Right lobe of liver (tissue), 6 donors: Measurements from ENCODE around the gene AGL. TPM values are rescaled to one million over a fixed set of nuclear protein-coding genes. Genes with fewer than 3 reads are reported as not detected.

Experiments used
- ATAC-seq, 4 donors: fragments of 200-7000 bp; cut with Tn5 transposase; one replicate each; pipeline ENCODE4 v1.9.1; 2020; ENCODE audit warnings: mild to moderate bottlenecking in 4 of 4, moderate library complexity in 4 of 4
- DNase-seq, 3 donors: peaks; one replicate each; pipeline ENCODE4 v3.0.0-alpha.2; 2020
- H3K27ac ChIP-seq, 3 donors: fragments of 200-600 bp; one replicate each; pipeline ENCODE4 v1.8.0; 2022
- H3K27me3 ChIP-seq, 2 donors: fragments of 200-600 bp; one replicate each; pipeline ENCODE4 v1.8.0; 2022
- H3K36me3 ChIP-seq, 4 donors: fragments of 200-600 bp; sonication (generic) in 1 of 4; one replicate each; pipeline versions ENCODE4 v1.5.1 to v1.8.0; 2017 to 2022; ENCODE audit warnings: control low read depth in 1 of 4
- H3K4me1 ChIP-seq, 4 donors: fragments of 200-600 bp; sonication (generic) in 1 of 4; one replicate each; pipeline versions ENCODE4 v1.5.1 to v1.8.0; 2017 to 2022; ENCODE audit warnings: control low read depth in 1 of 4
- H3K4me3 ChIP-seq, 3 donors: fragments of 200-600 bp; one replicate each; pipeline ENCODE4 v1.8.0; 2022
- H3K9me3 ChIP-seq, 4 donors: fragments of 200-600 bp; sonication (generic) in 1 of 4; one replicate each; pipeline versions ENCODE4 v1.5.1 to v1.8.0; 2017 to 2022; ENCODE audit warnings: control low read depth in 1 of 4
- CTCF ChIP-seq, 4 donors: fragments of 200-600 bp in 3 of 4; fragments of 450-650 bp in 1 of 4; IDR thresholded peaks; one replicate each; pipeline versions ENCODE4 v1.5.1 to v1.8.0; 2016 to 2022; ENCODE audit warnings: antibody characterized with exemption in 4 of 4, mild to moderate bottlenecking in 2 of 4
- POLR2A ChIP-seq: fragments of 450-650 bp; IDR thresholded peaks from one replicate; pipeline ENCODE4 v1.6.1; 2017; ENCODE audit warnings: antibody characterized with exemption, mild to moderate bottlenecking
- WGBS: methylation state at CpG from one replicate; pipeline ENCODE4 v1.1.6; 2018; ENCODE audit warnings: low coverage, low lambda C conversion rate; ENCODE audit not compliant: insufficient coverage; ENCODE audit errors: missing lambda C conversion rate; 5-methylcytosine and 5-hydroxymethylcytosine counted together
- intact Hi-C, 2 donors: fragments of 100-400 bp; cut with DNase I; formaldehyde crosslinking; loops; one replicate each; pipeline versions ENCODE4 v1.11.2 to v1.14.1; 2022
- total RNA-seq, 6 experiments: library from RNA; depleted of rRNA in 2 of 6; stranded (reverse); fragments of >200 nt in 2 of 6; fragmentation: NEBNext Ultra II Directional in 3 of 6; extraction: Animal tissue kit (Norgen Biotek cat#: 25700) in 3 of 6; gene quantifications; one replicate each; pipeline versions ENCODE4 v1.1.0 to v1.2.4, GENCODE V29; 2016 to 2023
- donor health status: DM: no; HTN: yes; CAD: no.
- donor health status: DM: no; HTN: no; CAD: no.
- donor health status: DM: no; HTN: no; CAD: no.
- donor health status: DM: no; HTN: yes; CAD: no.
- donor health status: DM: no; HTN: yes; CAD: no.

Gene AGL
- total RNA-seq, 6 experiments from 2014 or later = 22.5 to 46.5 (median 33.5) TPM

- H3K9me3 ChIP-seq = no peaks in the 10 kb centered on the region
- ATAC-seq (no peak), DNase-seq (no peak)
- TF ChIP-seq POLR2A = no peak
- TF ChIP-seq CTCF (IDR thresholded peaks at IDR 0.05) = no peak
- H3K4me1 ChIP-seq = peaks cover 0 to 35% (median 7%) of the 10 kb centered on the region in 4 donors
- H3K27me3 ChIP-seq = no peaks in the 10 kb centered on the region
- intact Hi-C loops = no loop called here
- peaks cover 0 to 32% (median 5%) of the 10 kb centered on the region in 4 donors for H3K36me3 ChIP-seq
- no peak overlapping the region for H3K27ac ChIP-seq
- no peak overlapping the region for H3K4me3 ChIP-seq
- WGBS = 93% methylated on average over 3 of the region's 6 CpGs
These were observed 17.5 kb downstream of the AGL start for GRCh38 chr1:99867682-99868081.

DNA sequence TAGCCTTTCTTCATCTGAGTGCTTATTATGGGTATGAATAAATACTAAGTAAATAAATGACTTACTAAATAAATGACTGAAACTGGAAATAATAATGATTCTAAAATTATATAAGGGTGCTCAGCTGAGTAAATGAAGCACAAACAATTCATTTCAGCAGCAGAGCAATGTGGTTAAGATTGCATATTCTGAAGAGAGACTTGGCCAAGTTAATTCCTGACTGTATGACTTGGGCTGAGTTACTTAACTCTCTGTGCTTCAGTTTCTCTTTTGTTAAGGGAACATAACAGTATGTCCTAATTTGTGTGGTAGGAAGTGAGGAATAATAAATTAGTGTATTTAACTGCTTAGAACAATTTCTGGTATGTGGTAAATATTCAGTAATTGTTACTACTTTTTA lies 19.1 kb downstream of the AGL start:
- DNase-seq (no peak), ATAC-seq (peak; percentile 29 to 65 (median 59))
- Histone ChIP-seq H3K4me3 (no peak overlapping the region), H3K36me3 (peaks cover 0 to 22% (median 2%) of the 10 kb centered on the region in 4 donors), H3K9me3 (no peaks in the 10 kb centered on the region), H3K27ac (peak overlapping the region in 2 of 3 donors; percentile 38 to 43), H3K27me3 (no peaks in the 10 kb centered on the region), H3K4me1 (peaks cover 0 to 35% (median 7%) of the 10 kb centered on the region in 4 donors)
- TF ChIP-seq POLR2A (no peak), CTCF (IDR thresholded peaks at IDR 0.05) (no peak)
- intact Hi-C loops = no loop called here

DNA sequence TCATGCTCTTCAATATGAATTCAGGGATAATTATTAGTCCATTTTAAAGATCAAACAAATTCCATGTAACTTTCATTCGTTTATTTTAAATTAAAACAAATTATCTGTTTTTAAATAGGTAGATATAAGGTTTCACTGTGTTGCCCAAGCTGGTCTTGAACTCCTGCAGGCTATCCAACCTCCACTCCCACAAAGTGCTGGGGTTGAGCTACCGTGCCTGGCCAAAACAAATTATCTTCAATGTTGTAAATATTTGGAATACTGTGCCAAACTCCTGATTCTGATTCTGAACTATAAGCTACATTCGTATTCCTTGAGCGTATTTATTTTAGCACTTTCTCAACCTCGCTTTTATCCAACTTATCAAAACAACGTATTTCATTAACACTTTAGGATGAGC lies 19.6 kb downstream of the AGL start:
- intact Hi-C loops = no loop called here
- DNase-seq (no peak), ATAC-seq (peak; percentile 76 to 89 (median 81))
- H3K36me3 ChIP-seq = peaks cover 0 to 21% (median 3%) of the 10 kb centered on the region in 4 donors
- H3K4me1 ChIP-seq = peaks cover 0 to 35% (median 7%) of the 10 kb centered on the region in 4 donors
- 31% methylated on average over 6 of the region's 6 CpGs for WGBS
- TF ChIP-seq POLR2A (no peak), CTCF (IDR thresholded peaks at IDR 0.05) (no peak)
- H3K27ac ChIP-seq = peak overlapping the region in 2 of 3 donors; percentile 38 to 43
- H3K9me3 ChIP-seq = no peaks in the 10 kb centered on the region
- no peaks in the 10 kb centered on the region for H3K27me3 ChIP-seq
- H3K4me3 ChIP-seq = no peak overlapping the region

- no peaks in the 10 kb centered on the region for H3K27me3 ChIP-seq
- TF ChIP-seq POLR2A (no peak), CTCF (IDR thresholded peaks at IDR 0.05) (no peak)
- no peaks in the 10 kb centered on the region for H3K9me3 ChIP-seq
- intact Hi-C loops = no loop called here
- 12% methylated on average over 1 of the region's 1 CpG for WGBS
- H3K27ac ChIP-seq = no peak overlapping the region
- ATAC-seq = peak; percentile 55 to 84 (median 71)
- H3K36me3 ChIP-seq = peaks cover 0 to 26% (median 13%) of the 10 kb centered on the region in 4 donors
- H3K4me1 ChIP-seq = peaks cover 0 to 35% (median 7%) of the 10 kb centered on the region in 4 donors
- no peak overlapping the region for H3K4me3 ChIP-seq
- DNase-seq = no peak
These were observed 21.9 kb downstream of the AGL start for GRCh38 chr1:99872063-99872462.

DNA sequence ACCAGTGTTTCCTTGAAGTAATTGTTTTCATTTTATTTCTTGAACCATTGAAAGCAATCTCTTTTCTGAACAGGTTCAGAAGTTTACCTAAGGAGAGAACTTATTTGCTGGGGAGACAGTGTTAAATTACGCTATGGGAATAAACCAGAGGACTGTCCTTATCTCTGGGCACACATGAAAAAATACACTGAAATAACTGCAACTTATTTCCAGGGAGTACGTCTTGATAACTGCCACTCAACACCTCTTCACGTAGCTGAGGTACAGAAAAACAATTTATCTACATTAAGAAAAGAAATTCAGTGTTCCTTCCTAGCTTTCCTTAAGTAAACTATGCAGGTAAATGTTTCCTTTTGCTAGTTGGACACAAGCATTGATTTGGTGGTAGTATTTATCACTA lies 27.4 kb downstream of the AGL start:
- 93% methylated on average over 3 of the region's 3 CpGs for WGBS
- no peaks in the 10 kb centered on the region for H3K9me3 ChIP-seq
- no peak overlapping the region for H3K27ac ChIP-seq
- no peak overlapping the region for H3K4me3 ChIP-seq
- H3K27me3 ChIP-seq = no peaks in the 10 kb centered on the region
- TF ChIP-seq POLR2A (no peak), CTCF (IDR thresholded peaks at IDR 0.05) (no peak)
- intact Hi-C loops = no loop called here
- ATAC-seq (no peak), DNase-seq (no peak)
- no peaks in the 10 kb centered on the region for H3K4me1 ChIP-seq
- peaks cover 0 to 58% (median 30%) of the 10 kb centered on the region in 4 donors for H3K36me3 ChIP-seq
